HepG2 (cell line): ENCODE measurements around the gene ARL8A. TPM values are rescaled to one million over a fixed set of nuclear protein-coding genes. Genes with fewer than 3 reads are reported as not detected.

Experiments
- AHR ChIP-seq: IDR thresholded peaks from 2 replicates; pipeline ENCODE4 v1.6.1; 2018; ENCODE audit warnings: missing genetic modification reagents, missing compliant biosample characterization
- GABPB1 ChIP-seq: IDR thresholded peaks from 2 replicates; pipeline ENCODE4 v1.6.1; 2016; ENCODE audit warnings: mild to moderate bottlenecking, missing genetic modification reagents, moderate library complexity, missing compliant biosample characterization
- GFI1 ChIP-seq: sonication (generic); formaldehyde crosslinking; IDR thresholded peaks from 2 replicates; pipeline ENCODE4 v1.5.0; 2020; ENCODE audit warnings: missing genetic modification reagents, mild to moderate bottlenecking, borderline replicate concordance
- GRHL1 ChIP-seq: sonication (generic); formaldehyde crosslinking; conservative IDR thresholded peaks from 2 replicates; pipeline ENCODE4 v1.8.0; 2022; ENCODE audit warnings: missing genetic modification reagents
- KMT2B ChIP-seq: IDR thresholded peaks from 2 replicates; pipeline ENCODE4 v1.6.1; 2016; ENCODE audit warnings: missing genetic modification reagents, missing compliant biosample characterization
- PITX1 ChIP-seq: sonication (generic); formaldehyde crosslinking; IDR thresholded peaks from 2 replicates; pipeline ENCODE4 v1.5.1; 2020; ENCODE audit warnings: mild to moderate bottlenecking, missing genetic modification reagents
- RBM22 ChIP-seq: fragments of 200-400 bp; formaldehyde crosslinking; optimal IDR thresholded peaks from 2 replicates; pipeline ENCODE3; 2017; ENCODE audit warnings: mild to moderate bottlenecking, low read length, moderate library complexity
- RFX1 ChIP-seq: fragments of 450-650 bp; IDR thresholded peaks from 2 replicates; pipeline ENCODE4 v1.6.1; 2017
- SAP130 ChIP-seq: IDR thresholded peaks from 2 replicates; pipeline ENCODE4 v1.6.1; 2016; ENCODE audit warnings: low read depth
- XRCC5 ChIP-seq: fragments of 200-400 bp; formaldehyde crosslinking; optimal IDR thresholded peaks from 2 replicates; pipeline ENCODE3; 2017; ENCODE audit warnings: mild to moderate bottlenecking, low read length
- ZBTB26 ChIP-seq: IDR thresholded peaks from 2 replicates; pipeline ENCODE4 v1.6.1; 2016; ENCODE audit warnings: missing compliant biosample characterization, missing genetic modification reagents, borderline replicate concordance
- ZNF362 ChIP-seq: sonication (generic); formaldehyde crosslinking; IDR thresholded peaks from 2 replicates; pipeline ENCODE4 v1.4.0; 2020; ENCODE audit warnings: missing genetic modification reagents, mild to moderate bottlenecking, borderline replicate concordance
- ZNF562 ChIP-seq: sonication (generic); formaldehyde crosslinking; IDR thresholded peaks from 2 replicates; pipeline ENCODE4 v1.8.0; 2022; ENCODE audit warnings: missing genetic modification reagents, borderline replicate concordance
- ZNF629 ChIP-seq: sonication (generic); formaldehyde crosslinking; conservative IDR thresholded peaks from 2 replicates; pipeline ENCODE4 v1.5.0; 2020; ENCODE audit warnings: missing genetic modification reagents
- ZNF687 ChIP-seq: sonication (generic); formaldehyde crosslinking; IDR thresholded peaks from 2 replicates; pipeline ENCODE4 v1.5.1; 2020; ENCODE audit warnings: mild to moderate bottlenecking, missing genetic modification reagents, moderate library complexity
- ZNF713 ChIP-seq: sonication (generic); formaldehyde crosslinking; IDR thresholded peaks from 2 replicates; pipeline ENCODE4 v1.4.0; 2020; ENCODE audit warnings: mild to moderate bottlenecking, missing genetic modification reagents
- ZSCAN30 ChIP-seq: sonication (generic); formaldehyde crosslinking; IDR thresholded peaks from 2 replicates; pipeline ENCODE4 v1.5.0; 2020; ENCODE audit warnings: mild to moderate bottlenecking, missing genetic modification reagents
- polyA plus RNA-seq, 8 experiments: library from polyadenylated mRNA; depleted of rRNA in 3 of 8; stranded (reverse) in 7 of 8; unstranded in 1 of 8; fragments of >200 nt; fragmentation: Illumina TruSeq in 4 of 8; extraction: Trizol in 4 of 8; gene quantifications; 2 replicates each; pipeline versions ENCODE4 v1.2.1 to v1.2.3, GENCODE V29; 2011 to 2016; ENCODE audit warnings: low read depth in 4 of 8, missing spikeins in 1 of 8, mixed read lengths in 1 of 8; ENCODE audit not compliant: insufficient read depth in 1 of 8
- total RNA-seq, 5 experiments: library from RNA; depleted of rRNA; stranded (reverse); fragments of >200 nt; fragmentation: Illumina TruSeq; extraction: Trizol; gene quantifications; 2 replicates each; pipeline ENCODE4 v1.2.3, GENCODE V29; 2016; ENCODE audit warnings: low read depth in 1 of 5
- TF ChIP-seq, protein P1 (sequence below): sonication (generic); formaldehyde crosslinking; IDR thresholded peaks from 2 replicates; pipeline ENCODE4 v1.8.0; 2022; ENCODE audit warnings: missing genetic modification reagents, low read depth, mild to moderate bottlenecking, borderline replicate concordance
- TF ChIP-seq, protein P2 (sequence below): sonication (generic); formaldehyde crosslinking; conservative IDR thresholded peaks from 2 replicates; pipeline ENCODE4 v1.4.0; 2020; ENCODE audit warnings: missing genetic modification reagents

Gene ARL8A
- total and polyA plus RNA-seq, 2 of the 13 experiments (the other 11 are each of a cell fraction or from before 2014, with no cell fraction given), result 2.7 to 23.4 TPM

- TF ChIP-seq, protein P1, sequence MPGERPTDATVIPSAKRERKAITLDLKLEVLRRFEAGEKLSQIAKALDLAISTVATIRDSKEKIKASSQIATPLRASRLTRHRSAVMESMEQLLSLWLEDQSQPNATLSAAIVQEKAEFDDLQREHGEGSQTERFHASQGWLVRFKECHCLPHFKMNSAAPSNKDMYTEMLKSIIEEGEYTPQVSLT (CRISPR knock-in tag), result no peak
- TF ChIP-seq ZBTB26 (CRISPR knock-in tag), result peak; percentile 32; the same call in 1 of the 2 replicates
- TF ChIP-seq ZSCAN30 (CRISPR knock-in tag), result no peak
- peak; percentile 86 for TF ChIP-seq XRCC5
- no peak for TF ChIP-seq ZNF713
- TF ChIP-seq KMT2B, result no peak
- peak; percentile 12; the same call in 1 of the 2 replicates for TF ChIP-seq SAP130 (CRISPR knock-in tag)
- TF ChIP-seq GABPB1 (CRISPR knock-in tag), result peak; percentile 28; the same call in 1 of the 2 replicates
- no peak for TF ChIP-seq GFI1 (CRISPR knock-in tag)
- no peak for TF ChIP-seq ZNF629
- no peak for TF ChIP-seq RBM22
- TF ChIP-seq RFX1, result no peak
- no peak for TF ChIP-seq ZNF362
- no peak for TF ChIP-seq GRHL1
- TF ChIP-seq ZNF562, result no peak
- no peak for TF ChIP-seq PITX1 (CRISPR knock-in tag)
- 0 out of 2 replicates have a peak, but pooled peaks have one; percentile 28 for TF ChIP-seq AHR (CRISPR knock-in tag)
- TF ChIP-seq, protein P2, sequence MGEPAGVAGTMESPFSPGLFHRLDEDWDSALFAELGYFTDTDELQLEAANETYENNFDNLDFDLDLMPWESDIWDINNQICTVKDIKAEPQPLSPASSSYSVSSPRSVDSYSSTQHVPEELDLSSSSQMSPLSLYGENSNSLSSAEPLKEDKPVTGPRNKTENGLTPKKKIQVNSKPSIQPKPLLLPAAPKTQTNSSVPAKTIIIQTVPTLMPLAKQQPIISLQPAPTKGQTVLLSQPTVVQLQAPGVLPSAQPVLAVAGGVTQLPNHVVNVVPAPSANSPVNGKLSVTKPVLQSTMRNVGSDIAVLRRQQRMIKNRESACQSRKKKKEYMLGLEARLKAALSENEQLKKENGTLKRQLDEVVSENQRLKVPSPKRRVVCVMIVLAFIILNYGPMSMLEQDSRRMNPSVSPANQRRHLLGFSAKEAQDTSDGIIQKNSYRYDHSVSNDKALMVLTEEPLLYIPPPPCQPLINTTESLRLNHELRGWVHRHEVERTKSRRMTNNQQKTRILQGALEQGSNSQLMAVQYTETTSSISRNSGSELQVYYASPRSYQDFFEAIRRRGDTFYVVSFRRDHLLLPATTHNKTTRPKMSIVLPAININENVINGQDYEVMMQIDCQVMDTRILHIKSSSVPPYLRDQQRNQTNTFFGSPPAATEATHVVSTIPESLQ (CRISPR knock-in tag), result no peak
- peak; percentile 70 for TF ChIP-seq ZNF687 (CRISPR knock-in tag)
These were observed 21.8 kb downstream of the ARL8A start, which contains the start of gene GPR37L1 (continued) for GRCh38 chr1:202122639-202123335.
